Measurements from ENCODE around the gene UTP14C.

GRCh38 chr13:52020191-52020590 is 4.3 kb upstream of the UTP14C start:
- TF ChIP-seq CTCF (IDR thresholded peaks at IDR 0.05) (no peak), POLR2AphosphoS5 (IDR thresholded peaks at IDR 0.05; ENCODE audit: low read depth, low read length) (no peak), REST (IDR thresholded peaks at IDR 0.05; ENCODE audit: insufficient read depth in 1 of 2, low read depth in 2 of 2, low read length in 1 of 2) (no peak), SIN3A (IDR thresholded peaks at IDR 0.05; ENCODE audit: borderline replicate concordance, insufficient read depth, low read depth, low read length) (no peak)

Data from Panc1 (cell line).